ENCODE results near the gene NLRC4. TPM values are rescaled to one million over a fixed set of nuclear protein-coding genes. Genes with fewer than 3 reads are reported as not detected.
"Not testable (repeated sequence)": the region's sequence is repeated elsewhere in the genome, so short reads cannot be mapped to it uniquely, and the experiment has no call there.

NLRC4 gene
- 1.5 TPM for polyA plus RNA-seq (2012; ENCODE audit: insufficient read depth, insufficient read length, low read depth)

- no peak for TF ChIP-seq CTCF (IDR thresholded peaks at IDR 0.05; ENCODE audit: low read depth, low read length)
- no peak for DNase-seq
- Histone ChIP-seq H3K36me3 (no peaks in the 10 kb centered on the region), H3K27me3 (peaks cover 4% of the 10 kb centered on the region; the same call in 1 of the 2 replicates), H3K4me3 (ENCODE audit: low read depth, low read length) (no peak within 1 kb of the TSS), H3K4me1 (no peaks in the 10 kb centered on the region), H3K9me3 (no peaks in the 10 kb centered on the region)
These were observed at the start of gene NLRC4 for GRCh38 chr2:32264422-32265105. Gene NLRC4, minus strand, starts transcription at chr2:32264886. Its CDS starts 8,111 bp downstream, at chr2:32256775.

GRCh38 chr2:32310577-32310976 is 45.9 kb upstream of the NLRC4 start:
- no peaks in the 10 kb centered on the region for H3K9me3 ChIP-seq
- 0 out of 2 replicates have a peak, but pooled peaks cover 2% of the 10 kb centered on the region for H3K36me3 ChIP-seq
- no peaks in the 10 kb centered on the region for H3K4me1 ChIP-seq
- no peak for TF ChIP-seq CTCF (IDR thresholded peaks at IDR 0.05; ENCODE audit: low read depth, low read length)
- DNase-seq: no peak
- no peak overlapping the region for H3K4me3 ChIP-seq (ENCODE audit: low read depth, low read length)
- H3K27me3 ChIP-seq: no peaks in the 10 kb centered on the region

- DNase-seq; H3K9me3 ChIP-seq; H3K27me3 ChIP-seq; H3K4me3 ChIP-seq (ENCODE audit: low read depth, low read length); H3K36me3 ChIP-seq; H3K4me1 ChIP-seq: not testable (repeated sequence)
These were observed 29.4 kb upstream of the NLRC4 start for GRCh38 chr2:32293966-32294562.

GRCh38 chr2:32293493-32293892 is 28.8 kb upstream of the NLRC4 start:
- H3K36me3 ChIP-seq; DNase-seq; H3K27me3 ChIP-seq; H3K4me1 ChIP-seq; H3K9me3 ChIP-seq; H3K4me3 ChIP-seq (ENCODE audit: low read depth, low read length): not testable (repeated sequence)

- no peak for DNase-seq
- Histone ChIP-seq H3K27me3 (no peaks in the 10 kb centered on the region), H3K4me1 (peaks cover 4% of the 10 kb centered on the region; the same call in 1 of the 2 replicates), H3K36me3 (no peaks in the 10 kb centered on the region; the same call in none of the 2 replicates), H3K9me3 (no peaks in the 10 kb centered on the region), H3K4me3 (ENCODE audit: low read depth, low read length) (no peak overlapping the region)
- no peak for TF ChIP-seq CTCF (IDR thresholded peaks at IDR 0.05; ENCODE audit: low read depth, low read length)
These were observed 27.1 kb upstream of the NLRC4 start for GRCh38 chr2:32291746-32292145.

- DNase-seq: no peak
- no peak for TF ChIP-seq CTCF (IDR thresholded peaks at IDR 0.05; ENCODE audit: low read depth, low read length)
- no peaks in the 10 kb centered on the region for H3K9me3 ChIP-seq
- H3K27me3 ChIP-seq: no peaks in the 10 kb centered on the region
- peaks cover 4% of the 10 kb centered on the region; the same call in 1 of the 2 replicates for H3K4me1 ChIP-seq
- H3K36me3 ChIP-seq: no peaks in the 10 kb centered on the region; the same call in none of the 2 replicates
- no peak overlapping the region for H3K4me3 ChIP-seq (ENCODE audit: low read depth, low read length)
These were observed 25.3 kb upstream of the NLRC4 start for GRCh38 chr2:32290000-32290339.

All from BE2C (cell line).